HEK293 (cell line): ENCODE measurements around the gene BTAF1.

Experiments used
- CTCF ChIA-PET: fragments of 350-600 bp; formaldehyde crosslinking; extraction: SDS; loops from one replicate; lab custom pipeline; 2021; ENCODE audit warnings: antibody characterized with exemption; lab: Yijun Ruan, JAX
- POLR2A ChIA-PET: fragments of 300-600 bp; formaldehyde crosslinking; extraction: SDS; loops from one replicate; lab custom pipeline; 2020; ENCODE audit warnings: antibody characterized with exemption, inconsistent platforms; lab: Yijun Ruan, JAX
- H3K27ac ChIP-seq: fragments of 200-500 bp; sonication (Bioruptor generic); 2 replicates; pipeline ENCODE4 v1.5.1; 2014; ENCODE audit warnings: low read depth, low read length, control low read depth, inconsistent platforms; ENCODE audit errors: extremely low read depth
- H3K36me3 ChIP-seq, 2 experiments: fragments of 200-500 bp in 1 of 2; sonication (Bioruptor generic) in 1 of 2; 1 replicate in 1 of 2; 2 replicates in 1 of 2; pipeline ENCODE4 v1.5.1; 2014 to 2017; ENCODE audit warnings: inconsistent platforms in 2 of 2, low read length in 2 of 2; ENCODE audit not compliant: control insufficient read depth in 2 of 2, insufficient read depth in 1 of 2
- H3K4me1 ChIP-seq: fragments of 200-500 bp; sonication (Bioruptor generic); 2 replicates; pipeline ENCODE4 v1.5.1; 2014; ENCODE audit warnings: mild to moderate bottlenecking, low read length, inconsistent platforms; ENCODE audit not compliant: control insufficient read depth, insufficient read depth
- H3K4me3 ChIP-seq: 2 replicates; pipeline ENCODE4 v1.5.1; 2011; ENCODE audit warnings: low read depth, mild to moderate bottlenecking, control low read depth, low read length, moderate library complexity
- H3K9me3 ChIP-seq: fragments of 200-500 bp; sonication (Bioruptor generic); 2 replicates; pipeline ENCODE4 v1.5.1; 2014; ENCODE audit warnings: low read depth, low read length, inconsistent platforms; ENCODE audit not compliant: control insufficient read depth, insufficient read depth
- GLI2 ChIP-seq: fragments of 450-650 bp; formaldehyde crosslinking; IDR thresholded peaks from 2 replicates; pipeline ENCODE4; 2017; ENCODE audit warnings: missing biosample characterization, missing genetic modification characterization, low read depth, borderline replicate concordance
- KLF16 ChIP-seq: fragments of 450-650 bp; formaldehyde crosslinking; IDR thresholded peaks from 2 replicates; pipeline ENCODE4 v1.5.1; 2017; ENCODE audit warnings: missing biosample characterization, missing genetic modification characterization
- MYNN ChIP-seq: fragments of 450-650 bp; formaldehyde crosslinking; IDR thresholded peaks from 2 replicates; pipeline ENCODE4 v1.5.1; 2016; ENCODE audit warnings: missing biosample characterization, missing genetic modification characterization, borderline replicate concordance
- OSR2 ChIP-seq: fragments of 450-650 bp; formaldehyde crosslinking; IDR thresholded peaks from 2 replicates; pipeline ENCODE4 v1.5.1; 2016; ENCODE audit warnings: missing biosample characterization, missing genetic modification characterization
- PATZ1 ChIP-seq: fragments of 450-650 bp; formaldehyde crosslinking; IDR thresholded peaks from 2 replicates; pipeline ENCODE4 v1.5.1; 2016; ENCODE audit warnings: missing biosample characterization, missing genetic modification characterization
- SP2 ChIP-seq: fragments of 450-650 bp; formaldehyde crosslinking; IDR thresholded peaks from 2 replicates; pipeline ENCODE4 v1.5.1; 2016; ENCODE audit warnings: missing biosample characterization, missing genetic modification characterization
- ZBTB1 ChIP-seq: fragments of 450-650 bp; formaldehyde crosslinking; IDR thresholded peaks from 2 replicates; pipeline ENCODE4 v1.5.1; 2016; ENCODE audit warnings: missing biosample characterization, missing genetic modification characterization
- ZBTB6 ChIP-seq: fragments of 450-650 bp; formaldehyde crosslinking; IDR thresholded peaks from 2 replicates; pipeline ENCODE4 v1.5.1; 2017; ENCODE audit warnings: missing biosample characterization, missing genetic modification characterization
- ZFP3 ChIP-seq: fragments of 450-650 bp; formaldehyde crosslinking; IDR thresholded peaks from 2 replicates; pipeline ENCODE4 v1.5.1; 2016; ENCODE audit warnings: low read depth, missing biosample characterization, missing genetic modification characterization
- ZFP37 ChIP-seq: fragments of 450-650 bp; formaldehyde crosslinking; IDR thresholded peaks from 2 replicates; pipeline ENCODE4 v1.5.1; 2016; ENCODE audit warnings: missing biosample characterization, missing genetic modification characterization
- ZNF146 ChIP-seq: fragments of 450-650 bp; formaldehyde crosslinking; IDR thresholded peaks from 2 replicates; pipeline ENCODE4 v1.5.1; 2016; ENCODE audit warnings: missing biosample characterization, missing genetic modification characterization
- ZNF202 ChIP-seq: fragments of 450-650 bp; formaldehyde crosslinking; IDR thresholded peaks from 2 replicates; pipeline ENCODE4 v1.5.1; 2016; ENCODE audit warnings: missing biosample characterization, missing genetic modification characterization, borderline replicate concordance
- ZNF239 ChIP-seq: fragments of 450-650 bp; formaldehyde crosslinking; IDR thresholded peaks from 2 replicates; pipeline ENCODE4 v1.5.1; 2016; ENCODE audit warnings: missing biosample characterization, missing genetic modification characterization
- ZNF350 ChIP-seq: fragments of 450-650 bp; formaldehyde crosslinking; IDR thresholded peaks from 2 replicates; pipeline ENCODE4 v1.5.0; 2017; ENCODE audit warnings: missing biosample characterization, mild to moderate bottlenecking, missing genetic modification characterization
- ZNF37A ChIP-seq: fragments of 450-650 bp; IDR thresholded peaks from 2 replicates; pipeline ENCODE4 v1.5.1; 2018; ENCODE audit warnings: missing biosample characterization, missing genetic modification characterization
- ZNF426 ChIP-seq: fragments of 450-650 bp; formaldehyde crosslinking; IDR thresholded peaks from 2 replicates; pipeline ENCODE4 v1.5.1; 2017; ENCODE audit warnings: missing biosample characterization, missing genetic modification characterization, mild to moderate bottlenecking, inconsistent platforms, moderate library complexity
- ZNF488 ChIP-seq: fragments of 450-650 bp; formaldehyde crosslinking; IDR thresholded peaks from 2 replicates; pipeline ENCODE4 v1.5.1; 2016; ENCODE audit warnings: missing biosample characterization, missing genetic modification characterization
- ZNF555 ChIP-seq: fragments of 450-650 bp; formaldehyde crosslinking; conservative IDR thresholded peaks from 2 replicates; pipeline ENCODE4 v1.5.1; 2017; ENCODE audit warnings: missing biosample characterization, mild to moderate bottlenecking, missing genetic modification characterization, inconsistent platforms
- ZNF558 ChIP-seq: fragments of 450-650 bp; formaldehyde crosslinking; IDR thresholded peaks from 2 replicates; pipeline ENCODE4 v1.5.1; 2016; ENCODE audit warnings: missing biosample characterization, missing genetic modification characterization
- ZNF610 ChIP-seq: fragments of 450-650 bp; formaldehyde crosslinking; IDR thresholded peaks from 2 replicates; pipeline ENCODE4 v1.5.1; 2016; ENCODE audit warnings: missing biosample characterization, missing genetic modification characterization, borderline replicate concordance
- ZNF629 ChIP-seq: fragments of 450-650 bp; formaldehyde crosslinking; IDR thresholded peaks from 2 replicates; pipeline ENCODE4 v1.5.1; 2017; ENCODE audit warnings: missing biosample characterization, missing genetic modification characterization
- ZNF639 ChIP-seq: fragments of 450-650 bp; formaldehyde crosslinking; IDR thresholded peaks from 2 replicates; pipeline ENCODE4 v1.5.1; 2016; ENCODE audit warnings: missing biosample characterization, missing genetic modification characterization
- ZNF747 ChIP-seq: fragments of 450-650 bp; formaldehyde crosslinking; IDR thresholded peaks from 2 replicates; pipeline ENCODE4 v1.5.1; 2016; ENCODE audit warnings: missing biosample characterization, missing genetic modification characterization
- ZNF777 ChIP-seq: fragments of 450-650 bp; formaldehyde crosslinking; IDR thresholded peaks from 2 replicates; pipeline ENCODE4 v1.5.1; 2017; ENCODE audit warnings: missing biosample characterization, missing genetic modification characterization, borderline replicate concordance
- ZNF830 ChIP-seq: fragments of 450-650 bp; IDR thresholded peaks from 2 replicates; pipeline ENCODE4 v1.5.0; 2018; ENCODE audit warnings: missing biosample characterization, missing genetic modification characterization, low read depth, mild to moderate bottlenecking, moderate library complexity
- ZSCAN18 ChIP-seq: fragments of 450-650 bp; formaldehyde crosslinking; IDR thresholded peaks from 2 replicates; pipeline ENCODE4 v1.5.1; 2016; ENCODE audit warnings: missing biosample characterization, missing genetic modification characterization
- ZSCAN30 ChIP-seq: fragments of 450-650 bp; IDR thresholded peaks from 2 replicates; pipeline ENCODE4 v1.5.1; 2018; ENCODE audit warnings: missing biosample characterization, mild to moderate bottlenecking, missing genetic modification characterization, moderate library complexity

BTAF1 gene

GRCh38 chr10:91957091-91957490 is 33.5 kb downstream of the BTAF1 start (continued):
- TF ChIP-seq ZFP3 (tag by site-specific recombination) (no peak), ZNF629 (no peak)

- CTCF ChIA-PET, result no interaction called here
- peaks cover 41 to 61% of the 10 kb centered on the region in 2 experiments for H3K36me3 ChIP-seq
- H3K4me1 ChIP-seq, result no peaks in the 10 kb centered on the region
- POLR2A ChIA-PET, result no interaction called here
- TF ChIP-seq ZNF555 (tag by site-specific recombination) (no peak), ZBTB6 (no peak), ZFP37 (tag by site-specific recombination) (no peak), ZNF747 (no peak), SP2 (tag by site-specific recombination) (no peak), KLF16 (no peak), ZNF426 (tag by site-specific recombination) (no peak), ZNF777 (tag by site-specific recombination) (no peak), ZNF146 (tag by site-specific recombination) (no peak)
- no peak overlapping the region for H3K4me3 ChIP-seq
- no peak overlapping the region for H3K27ac ChIP-seq
- H3K9me3 ChIP-seq, result no peaks in the 10 kb centered on the region
These were observed 45.7 kb downstream of the BTAF1 start for GRCh38 chr10:91969297-91969696.

GRCh38 chr10:91974960-91975359 is 51.4 kb downstream of the BTAF1 start:
- ChIA-PET POLR2A (no interaction called here), CTCF (no interaction called here)
- H3K36me3 ChIP-seq, result peaks cover 5 to 46% of the 10 kb centered on the region in 2 experiments; a peak in 2 of 3 replicates
- TF ChIP-seq ZSCAN30 (no peak), MYNN (tag by site-specific recombination) (no peak), ZNF558 (no peak), OSR2 (tag by site-specific recombination) (no peak), ZBTB1 (tag by site-specific recombination) (no peak), ZNF488 (tag by site-specific recombination) (no peak), ZNF830 (tag by site-specific recombination) (no peak), ZNF202 (tag by site-specific recombination) (no peak), ZNF350 (tag by site-specific recombination) (no peak), ZSCAN18 (tag by site-specific recombination) (no peak), GLI2 (no peak), PATZ1 (tag by site-specific recombination) (no peak), ZNF239 (tag by site-specific recombination) (no peak), ZNF639 (tag by site-specific recombination) (no peak), ZNF37A (no peak), ZNF610 (tag by site-specific recombination) (no peak)
- no peak overlapping the region for H3K27ac ChIP-seq
- H3K4me3 ChIP-seq, result no peak overlapping the region
- H3K9me3 ChIP-seq, result no peaks in the 10 kb centered on the region
- H3K4me1 ChIP-seq, result no peaks in the 10 kb centered on the region
